Activated CD4-positive, alpha-beta T cell treated with anti-CD3 and anti-CD28 coated beads, Interleukin-2, Interleukin-6, amounts not matched to agents 100 ng/mL and 50 ng/mL, durations not matched to agents 16 hours and 8 hours (primary cell): ENCODE results near the gene TRMT2A.

Experiments
- DNase-seq: peaks from one replicate; pipeline ENCODE4 v3.0.0-alpha.2; 2020

Gene TRMT2A

GRCh38 chr22:20147237-20147988, 30.4 kb upstream of the TRMT2A start:
- DNase-seq: no peak

- DNase-seq: no peak
Measured at GRCh38 chr22:20146777-20147176, 29.8 kb upstream of the TRMT2A start.

- no peak for DNase-seq
Measured at GRCh38 chr22:20145832-20146223, 28.8 kb upstream of the TRMT2A start.

GRCh38 chr22:20145206-20145831, 28.3 kb upstream of the TRMT2A start:
- no peak for DNase-seq

- DNase-seq: no peak
Measured at GRCh38 chr22:20143883-20144665, 27.0 kb upstream of the TRMT2A start.

- DNase-seq: no peak
Measured at GRCh38 chr22:20142711-20143621, 25.9 kb upstream of the TRMT2A start.

GRCh38 chr22:20141186-20142077, 24.4 kb upstream of the TRMT2A start:
- DNase-seq: no peak

GRCh38 chr22:20140521-20140964, 23.5 kb upstream of the TRMT2A start:
- DNase-seq: no peak

GRCh38 chr22:20140107-20140445, 23.1 kb upstream of the TRMT2A start:
- no peak for DNase-seq

- no peak for DNase-seq
Measured at GRCh38 chr22:20139391-20140106, 22.5 kb upstream of the TRMT2A start.

- no peak for DNase-seq
Measured at GRCh38 chr22:20138868-20139267, 21.8 kb upstream of the TRMT2A start.

GRCh38 chr22:20138417-20138738, 21.4 kb upstream of the TRMT2A start:
- DNase-seq: no peak

GRCh38 chr22:20137671-20138416, 20.8 kb upstream of the TRMT2A start:
- DNase-seq: no peak

- no peak for DNase-seq
Measured at GRCh38 chr22:20137113-20137512, 20.1 kb upstream of the TRMT2A start.

- DNase-seq: no peak
Measured at GRCh38 chr22:20136603-20136873, 19.5 kb upstream of the TRMT2A start.

- no peak for DNase-seq
Measured at GRCh38 chr22:20135806-20136602, 19.0 kb upstream of the TRMT2A start.

GRCh38 chr22:20135265-20135664, 18.2 kb upstream of the TRMT2A start:
- DNase-seq: no peak

- no peak for DNase-seq
Measured at GRCh38 chr22:20133930-20134549, 17.0 kb upstream of the TRMT2A start.

GRCh38 chr22:20132686-20133246, 15.7 kb upstream of the TRMT2A start:
- no peak for DNase-seq
